NCI-H774 (cell line): ENCODE measurements around the gene BCL7B.
"Not testable (repeated sequence)": the region's sequence is repeated elsewhere in the genome, so short reads cannot be mapped to it uniquely, and the experiment has no call there.

Source experiments
- DNase-seq: peaks from one replicate; lab custom pipeline; 2025; lab: John Stamatoyannopoulos, UW

Gene BCL7B

DNA sequence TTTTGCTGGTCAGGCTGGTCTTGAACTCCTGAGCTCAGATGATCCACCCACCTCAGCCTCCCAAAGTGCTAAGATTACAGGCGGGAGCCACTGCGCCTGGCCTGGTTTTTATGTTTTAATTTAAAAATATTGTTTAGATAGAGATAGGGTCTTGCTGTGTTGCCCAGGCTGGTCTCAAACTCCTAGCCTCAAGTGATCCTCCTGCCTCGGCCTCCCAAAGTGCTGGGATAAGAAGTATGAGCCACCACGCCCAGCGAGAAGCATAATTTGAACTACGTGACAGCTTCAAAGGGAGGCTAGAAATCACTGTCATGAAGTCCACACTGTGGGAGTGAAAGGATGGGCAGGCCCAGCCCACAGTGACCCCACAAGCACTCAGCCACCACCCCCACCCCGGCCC, 21.6 kb downstream of the BCL7B start:
- DNase-seq: not testable (repeated sequence)

GRCh38 chr7:73533742-73534141, 23.7 kb downstream of the BCL7B start:
- DNase-seq: no peak

- no peak for DNase-seq
Measured at GRCh38 chr7:73532224-73532623, 25.3 kb downstream of the BCL7B start.

DNA sequence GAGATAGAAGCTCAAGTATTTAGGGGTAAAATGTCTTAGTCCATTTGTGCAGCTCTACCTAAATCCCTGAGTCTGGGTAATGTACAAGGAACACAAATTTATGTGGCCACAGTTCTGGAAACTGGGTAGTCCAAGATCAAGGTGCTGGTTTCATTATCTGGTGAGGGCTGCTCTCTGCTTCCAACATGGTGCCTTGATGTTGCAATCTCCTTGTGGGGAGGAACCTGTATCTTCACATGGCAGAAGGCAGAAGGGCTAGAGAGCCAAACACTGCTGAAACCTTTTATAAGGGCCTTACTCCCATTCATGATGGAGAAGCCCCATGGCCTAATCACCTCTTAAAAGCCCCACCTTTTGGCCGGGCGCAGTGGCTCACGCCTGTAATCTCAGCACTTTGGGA, 26.7 kb downstream of the BCL7B start:
- DNase-seq: no peak

GRCh38 chr7:73526896-73527821, 30.3 kb downstream of the BCL7B start:
- peak; percentile 10 for DNase-seq

- DNase-seq: not testable (repeated sequence)
Measured at GRCh38 chr7:73526158-73526494, 31.4 kb downstream of the BCL7B start.

- peak; percentile 98 for DNase-seq
Measured at GRCh38 chr7:73522105-73522872, 35.2 kb downstream of the BCL7B start, which contains the start of gene BAZ1B. TSS of gene BAZ1B (minus strand) at chr7:73522293. CDS start at chr7:73521933, 360 bp downstream.

DNA sequence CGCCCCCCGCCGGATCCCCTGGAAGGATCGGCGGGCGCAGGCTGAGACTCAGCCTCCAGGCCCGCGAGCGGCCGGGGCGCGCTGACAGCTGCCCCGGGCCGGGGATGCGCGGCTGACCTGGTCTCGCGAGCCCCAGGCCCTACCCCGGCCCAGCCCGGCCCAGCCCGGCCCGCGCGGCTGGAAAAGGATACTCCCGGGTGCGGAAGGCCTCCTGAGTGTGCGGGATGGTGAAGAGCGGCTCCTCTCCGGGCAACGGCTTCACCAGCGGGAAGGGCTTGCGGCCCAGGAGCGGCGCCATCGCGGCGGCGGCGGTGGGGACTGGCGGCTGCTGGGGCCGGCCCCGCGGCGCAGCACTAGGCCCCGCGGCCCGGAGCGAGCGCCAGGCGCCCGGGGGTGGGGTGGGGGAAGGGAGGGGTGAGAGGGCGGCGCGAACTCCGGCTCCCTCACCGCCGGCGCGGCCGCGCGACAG, 35.8 kb downstream of the BCL7B start:
- peak; percentile 68 for DNase-seq

- DNase-seq: no peak
Measured at GRCh38 chr7:73520673-73521635, 36.5 kb downstream of the BCL7B start.

- DNase-seq: no peak
Measured at GRCh38 chr7:73519867-73520672, 37.4 kb downstream of the BCL7B start.

GRCh38 chr7:73518470-73518869, 39.0 kb downstream of the BCL7B start:
- DNase-seq: no peak

DNA sequence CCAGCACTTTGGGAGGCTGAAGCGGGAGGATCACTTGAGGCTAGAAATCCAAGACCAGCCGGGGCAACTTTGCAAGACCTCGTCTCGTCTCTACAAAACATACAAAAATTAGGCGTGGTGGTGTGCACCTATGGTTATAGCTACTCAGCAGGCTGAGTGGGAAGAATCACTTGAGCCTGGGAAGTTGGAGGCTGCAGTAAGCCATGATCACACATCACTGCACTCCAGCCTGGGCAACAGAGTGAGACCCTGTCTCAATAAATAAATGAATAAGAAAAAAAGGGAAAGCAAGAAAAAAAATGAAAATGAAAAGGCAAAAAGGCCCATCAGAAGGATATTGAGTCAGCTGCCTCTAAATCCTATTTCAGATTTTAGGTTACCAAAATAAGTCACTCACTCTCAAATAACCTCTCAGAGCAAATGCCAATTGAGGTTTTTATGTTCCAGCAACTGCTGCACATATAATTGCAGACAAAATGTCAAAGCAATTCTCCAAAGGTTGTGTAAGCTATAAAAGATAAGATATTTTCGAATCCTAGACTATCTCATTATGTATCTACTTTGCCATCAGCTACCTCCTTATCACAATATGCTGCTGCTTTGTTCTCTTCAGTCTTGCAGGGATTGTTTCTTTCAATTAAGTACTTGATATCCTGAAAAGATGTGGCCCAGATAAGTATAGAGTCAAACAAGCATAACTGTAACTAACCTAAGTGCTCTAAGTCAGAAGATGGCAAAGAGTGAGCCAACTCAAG, 40.1 kb downstream of the BCL7B start:
- no peak for DNase-seq

DNA sequence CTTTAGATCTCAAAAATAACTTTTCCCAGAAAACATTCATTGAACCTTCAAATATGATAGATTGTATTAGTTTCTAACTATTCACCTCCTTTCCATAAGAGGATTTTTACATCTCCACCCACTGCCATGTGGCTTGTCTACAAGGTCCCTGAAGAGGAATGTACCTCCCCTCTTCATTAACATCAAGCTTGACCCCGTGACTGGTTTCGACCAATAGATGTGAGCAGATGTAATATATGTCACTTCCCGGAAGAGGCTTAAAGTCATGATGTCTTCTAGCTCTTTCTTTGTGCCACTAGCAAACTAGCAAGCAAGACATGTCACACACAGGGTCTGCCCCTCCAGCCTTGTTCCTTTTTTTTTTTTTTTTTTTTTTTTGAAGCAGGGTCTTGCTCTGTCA, 42.3 kb downstream of the BCL7B start:
- DNase-seq: no peak

- no peak for DNase-seq
Measured at GRCh38 chr7:73512018-73512780, 45.3 kb downstream of the BCL7B start.

DNA sequence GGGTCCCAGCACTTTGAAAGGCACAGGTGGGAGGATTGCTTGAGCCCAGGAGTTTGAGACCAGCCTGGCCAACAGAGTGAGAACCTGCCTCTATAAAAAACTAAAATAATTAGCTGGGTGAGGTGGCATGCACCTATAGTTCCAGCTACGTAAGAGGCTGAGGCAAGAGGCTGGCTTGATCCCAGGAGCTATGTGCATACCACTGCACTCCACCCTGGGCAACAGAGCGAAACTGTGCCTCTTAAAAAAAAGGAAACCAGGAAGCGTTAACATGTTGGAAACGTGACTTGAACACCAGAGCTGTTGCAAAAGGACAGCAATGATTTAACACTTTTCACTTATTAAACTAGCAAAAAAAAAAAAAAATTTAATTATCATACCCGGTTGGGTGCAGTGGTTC, 48.0 kb downstream of the BCL7B start:
- no peak for DNase-seq

DNA sequence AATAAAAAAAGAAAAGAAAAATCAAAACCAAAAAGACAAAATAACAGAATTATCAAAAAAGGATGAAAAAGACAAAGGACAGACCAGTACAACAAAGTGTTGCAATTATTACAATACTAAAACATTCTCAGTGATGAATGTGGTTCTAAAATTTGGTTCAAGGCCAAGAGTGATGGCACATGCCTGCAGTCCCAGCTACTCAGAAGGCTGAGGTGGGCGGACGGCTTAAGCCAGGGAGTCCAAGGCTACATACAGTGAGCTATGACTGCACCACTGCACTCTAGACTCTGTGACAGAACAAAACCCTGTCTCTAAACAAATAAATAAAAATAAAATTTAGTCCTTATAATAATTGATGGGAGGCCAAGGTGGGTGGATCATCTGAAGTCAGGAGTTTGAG, 49.9 kb downstream of the BCL7B start:
- DNase-seq: no peak

GRCh38 chr7:73504920-73505319, 52.6 kb downstream of the BCL7B start:
- no peak for DNase-seq

GRCh38 chr7:73504017-73504416, 53.5 kb downstream of the BCL7B start:
- no peak for DNase-seq

DNA sequence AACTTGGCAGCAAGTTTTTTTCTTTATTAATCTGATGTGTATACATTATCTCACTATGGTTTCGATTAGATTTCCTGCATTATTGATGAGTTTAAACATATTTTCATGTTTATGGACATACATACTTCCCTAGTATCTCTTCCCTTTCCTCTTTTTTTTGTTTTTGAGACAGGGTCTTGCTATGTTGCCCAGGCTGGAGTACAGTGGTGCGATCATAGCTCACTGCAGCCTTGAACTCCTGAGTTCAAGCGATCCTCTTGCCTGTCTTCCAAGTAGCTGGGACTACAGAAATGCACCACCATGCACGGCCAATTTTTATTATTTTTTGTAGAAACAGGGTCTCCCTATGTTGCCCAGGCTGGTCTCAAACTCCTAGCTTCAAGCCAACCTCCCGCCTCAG, 54.3 kb downstream of the BCL7B start:
- no peak for DNase-seq
